Measurements from ENCODE around the gene ZC3H18.

ZC3H18 gene

DNA sequence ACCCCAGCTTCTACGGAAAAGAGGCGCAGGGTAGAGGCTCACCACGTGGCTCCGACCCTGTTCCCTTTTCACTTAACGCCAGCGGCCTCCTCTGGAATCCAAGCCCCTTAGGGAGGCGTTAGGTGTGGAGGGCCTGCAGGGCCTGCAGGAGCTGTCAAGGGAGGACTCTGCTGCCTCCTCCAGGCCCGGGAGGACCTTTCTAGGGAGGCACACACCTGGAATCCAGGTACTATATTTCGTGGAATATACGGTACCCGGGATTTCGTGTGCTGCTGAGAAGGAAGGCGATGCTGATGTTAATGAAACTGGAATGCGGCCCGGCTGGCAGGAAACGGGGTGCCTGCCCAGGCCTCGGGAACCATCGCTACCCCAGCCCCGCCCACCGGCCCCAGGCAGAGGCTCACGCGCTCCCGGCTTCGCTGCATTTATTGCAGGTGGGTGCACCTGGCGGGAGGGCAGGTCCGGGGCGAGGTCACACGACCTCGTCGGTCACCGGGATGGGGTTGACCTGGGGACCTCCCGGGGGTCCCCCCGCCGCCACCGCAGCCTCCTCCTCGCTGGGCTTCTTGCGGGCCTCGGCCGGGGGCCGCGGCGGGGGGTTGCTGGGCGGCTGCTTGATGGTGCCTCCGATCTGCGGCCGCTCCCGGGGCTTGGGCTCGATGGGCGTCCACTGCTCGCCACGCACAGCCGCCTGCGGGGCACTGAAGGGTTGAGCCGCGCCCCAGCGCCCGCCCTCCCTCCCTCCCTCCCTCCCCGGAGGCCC is 72.9 kb downstream of the ZC3H18 start:
- no peak for DNase-seq

DNA sequence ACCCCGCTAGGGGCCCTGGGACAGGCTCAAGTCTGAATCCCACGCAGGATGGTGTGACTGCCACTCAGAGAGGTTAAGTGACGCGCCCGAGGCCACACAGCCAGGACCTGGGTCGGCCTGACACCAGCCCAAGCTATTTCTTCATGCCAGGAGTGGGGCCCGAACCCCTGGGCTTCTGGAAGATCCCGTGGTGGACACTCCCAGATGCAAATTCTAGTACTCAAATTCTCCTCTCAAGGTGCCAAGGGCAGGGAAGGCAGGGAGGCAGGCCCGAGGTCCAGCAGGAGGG is 73.4 kb downstream of the ZC3H18 start:
- no peak for DNase-seq

DNA sequence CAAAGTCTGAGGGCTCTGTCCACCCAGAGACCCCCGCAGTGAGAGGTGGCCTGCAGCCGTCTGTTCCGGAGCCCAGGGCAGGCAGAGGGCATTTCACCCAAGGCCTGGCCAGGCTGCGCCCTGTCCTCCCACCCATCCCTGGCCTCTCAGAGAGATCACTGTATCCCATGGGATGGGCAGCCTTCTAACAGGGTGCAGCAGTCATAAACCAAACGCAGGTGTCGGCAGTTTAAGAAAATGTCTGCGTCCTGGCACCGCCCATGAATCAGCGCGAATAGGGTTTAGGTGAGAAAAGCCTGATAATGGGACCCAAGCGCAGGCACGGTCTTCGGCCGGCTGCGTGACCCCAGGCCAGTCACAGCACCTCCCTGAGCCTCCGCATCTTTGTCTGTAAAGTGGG is 75.3 kb downstream of the ZC3H18 start:
- no peak for DNase-seq

DNA sequence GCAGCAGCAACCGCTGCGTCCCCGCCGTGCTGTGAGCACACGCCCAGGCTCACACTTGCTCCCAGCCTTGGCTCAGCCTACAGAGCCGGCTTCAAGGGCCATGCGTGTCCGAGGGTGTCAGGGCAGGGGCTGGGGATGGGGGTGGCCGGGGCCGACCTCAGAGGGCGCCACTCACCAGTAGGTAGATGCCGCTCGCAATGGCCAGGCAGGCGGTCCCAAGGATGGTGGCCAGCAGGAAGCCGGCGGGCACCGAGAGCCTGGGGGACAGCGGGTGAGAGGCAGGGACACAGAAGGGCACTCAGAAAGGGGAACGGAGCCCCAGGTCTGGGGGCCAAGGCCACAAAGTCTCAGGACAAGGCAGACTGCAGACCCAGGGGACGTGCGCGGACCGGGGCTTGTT is 75.7 kb downstream of the ZC3H18 start:
- DNase-seq: no peak

- no peak for DNase-seq
Observed at GRCh38 chr16:88646345-88647034, 76.3 kb downstream of the ZC3H18 start.

- no peak for DNase-seq
Observed at GRCh38 chr16:88647178-88648070, 77.2 kb downstream of the ZC3H18 start.

DNA sequence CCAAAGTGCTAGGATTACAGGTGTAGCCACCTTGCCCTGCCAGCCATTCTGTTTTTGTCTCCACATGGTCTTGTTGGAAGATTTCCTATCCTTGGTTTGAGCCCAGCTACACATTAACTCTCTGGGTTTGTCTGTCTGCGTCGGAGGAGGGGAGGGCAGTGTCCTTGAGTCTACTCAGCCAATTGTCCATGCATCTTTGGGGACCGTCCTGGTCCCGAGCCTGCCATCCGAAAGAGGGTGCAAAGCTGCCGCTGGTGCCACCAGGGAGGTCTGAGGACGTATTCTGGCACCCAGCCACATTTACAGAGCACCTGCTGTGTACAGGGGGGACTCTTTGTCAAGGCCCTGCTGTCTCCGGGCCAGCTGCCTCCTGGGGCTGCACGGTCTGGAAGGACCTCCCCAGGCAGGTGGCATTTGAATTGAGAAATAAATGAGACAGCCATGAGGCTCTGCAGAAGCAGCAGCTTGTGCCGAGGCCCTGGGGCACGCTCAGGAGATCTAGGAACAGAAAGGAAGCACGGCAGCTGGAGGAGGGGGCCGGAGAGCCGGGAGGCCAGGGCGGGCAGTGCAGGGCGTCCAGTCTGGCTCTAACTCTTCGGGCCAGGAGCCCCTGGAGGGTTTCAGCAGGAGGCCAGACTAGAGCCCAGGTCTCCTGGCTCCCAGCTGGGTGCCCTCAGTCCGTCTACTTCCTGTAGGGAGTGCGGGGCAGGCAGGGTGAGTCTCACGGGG is 79.2 kb downstream of the ZC3H18 start:
- DNase-seq: no peak

DNA sequence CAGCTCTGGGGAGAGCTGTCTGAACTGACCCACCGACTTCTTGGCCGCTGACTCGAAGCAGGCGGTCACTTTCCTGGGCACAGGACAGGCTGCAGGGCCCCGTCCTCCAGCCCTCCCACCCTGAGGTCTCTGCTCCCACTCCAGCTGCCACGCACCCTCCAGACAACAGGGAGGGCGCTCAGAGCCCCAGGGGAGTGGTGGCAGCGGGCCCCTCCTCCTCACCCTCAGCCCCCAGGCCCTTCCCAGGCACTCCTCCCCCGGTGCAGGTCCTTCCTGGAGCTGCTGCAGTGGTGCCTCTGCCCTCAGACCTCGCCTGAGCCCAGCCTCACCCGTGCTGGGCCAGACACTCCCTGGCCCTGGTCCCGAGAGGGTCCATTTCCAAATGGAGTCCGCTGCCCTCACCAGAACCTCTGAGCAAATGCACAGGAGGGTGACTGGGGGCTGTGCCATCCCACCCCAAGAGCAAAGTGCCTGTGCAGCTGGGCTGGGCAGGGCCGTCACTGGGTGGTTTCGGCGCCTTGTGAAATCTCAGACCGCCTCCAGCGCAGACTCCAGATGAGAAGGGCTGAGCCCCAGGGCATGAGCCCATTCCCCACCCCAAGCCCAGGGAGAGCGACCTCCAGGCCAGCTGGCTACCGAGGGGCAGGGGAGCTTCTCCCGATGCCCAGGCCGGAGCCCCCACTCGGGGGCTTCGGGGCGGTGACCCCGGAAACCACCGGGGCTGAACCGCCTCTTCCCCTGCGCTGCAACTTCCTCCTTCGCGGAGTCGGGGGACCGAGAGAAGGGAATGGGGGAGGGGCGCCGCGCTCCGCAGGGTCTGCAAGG is 79.9 kb downstream of the ZC3H18 start:
- no peak for DNase-seq

GRCh38 chr16:88650749-88651275 is 80.6 kb downstream of the ZC3H18 start, which contains the start of gene CYBA:
CYBA (minus strand) TSS chr16:88651053; CDS start chr16:88651013, 40 bp downstream.
- no peak for DNase-seq

DNA sequence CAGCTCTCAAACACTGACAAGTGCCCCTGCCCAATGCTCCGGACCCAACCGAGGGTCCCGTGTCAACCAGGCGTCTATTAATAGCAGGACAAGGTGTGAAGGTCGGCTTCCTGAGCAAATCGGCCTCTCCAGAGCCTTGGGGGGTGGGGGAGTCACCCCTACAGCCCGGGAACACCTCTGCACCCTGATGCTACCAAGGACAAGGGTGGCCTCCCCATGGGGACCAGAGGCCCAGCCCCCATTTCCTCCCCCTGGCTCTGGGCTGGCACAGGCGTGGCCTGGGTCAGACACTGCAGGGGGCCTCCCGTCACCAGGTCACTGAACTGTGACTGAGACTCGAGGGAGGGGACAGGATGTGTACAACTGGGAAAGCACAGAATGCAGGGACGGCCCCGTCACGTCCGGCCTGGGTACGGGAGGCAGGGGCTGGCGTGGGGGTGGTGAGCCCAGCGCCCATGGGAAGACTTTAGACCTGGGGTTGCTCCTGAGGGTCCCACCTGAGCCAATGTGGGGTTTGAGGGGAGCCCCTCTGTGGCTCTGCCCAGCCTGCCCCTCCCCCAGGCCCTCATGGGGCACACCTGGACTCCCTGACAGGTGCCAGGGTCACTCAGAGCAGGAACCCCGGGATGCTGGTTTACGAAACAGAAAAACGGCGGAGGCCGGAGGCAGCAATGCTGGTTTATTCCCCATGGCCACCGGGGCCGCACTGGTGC is 81.2 kb downstream of the ZC3H18 start:
- DNase-seq: no peak

DNA sequence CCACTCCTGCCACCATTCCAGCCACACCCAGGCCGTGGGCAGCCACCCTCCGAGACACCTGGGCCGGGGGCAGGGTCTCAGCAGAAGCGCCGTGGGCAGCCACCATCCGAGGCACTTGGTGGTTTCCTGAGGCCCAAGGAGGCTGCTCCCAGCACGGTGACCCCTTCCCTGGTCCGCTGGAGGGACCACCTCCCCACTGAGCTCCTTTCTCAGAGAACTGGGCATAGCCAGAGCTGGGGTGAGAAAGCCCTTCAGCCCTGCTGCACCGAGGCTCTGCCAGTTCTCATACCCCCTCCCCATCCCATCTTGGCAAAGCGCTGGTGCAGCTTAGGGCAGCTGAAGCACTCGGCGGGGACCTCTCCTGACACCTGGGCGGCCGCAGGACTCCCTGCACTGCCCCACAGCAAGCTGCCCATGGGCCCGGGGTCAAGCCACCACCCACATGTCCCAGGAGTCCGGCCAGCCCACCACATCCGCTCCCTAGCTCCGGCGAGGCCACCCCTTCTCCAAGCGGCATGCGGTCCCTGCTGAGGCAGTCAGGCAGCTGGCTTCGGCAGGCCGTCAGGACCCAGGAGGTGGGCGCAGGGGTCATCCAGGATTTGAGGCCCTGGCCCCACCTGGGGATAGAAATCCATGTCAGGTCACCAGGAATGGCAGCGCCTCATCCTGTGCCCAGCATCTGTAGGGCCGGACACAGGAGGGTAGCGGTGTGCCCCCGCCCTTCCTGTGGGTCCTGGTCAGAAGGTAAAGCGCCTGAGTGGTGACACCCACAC is 82.0 kb downstream of the ZC3H18 start:
- DNase-seq: no peak

DNA sequence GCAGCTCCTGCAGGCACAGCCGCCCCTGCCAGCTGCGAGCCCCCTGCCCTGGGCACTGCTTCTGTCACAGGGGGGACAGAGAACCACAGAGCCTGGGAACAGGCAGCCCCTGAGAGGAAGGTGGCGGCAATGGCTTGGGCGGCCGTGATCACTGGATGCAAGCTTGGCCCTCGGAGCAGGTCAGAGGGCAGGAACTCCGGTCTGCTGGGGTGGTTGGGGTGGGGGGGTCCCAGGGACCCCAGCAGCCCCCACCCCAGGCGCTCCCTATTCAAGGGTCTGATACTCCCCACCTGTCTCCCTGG is 82.5 kb downstream of the ZC3H18 start:
- DNase-seq: no peak

DNA sequence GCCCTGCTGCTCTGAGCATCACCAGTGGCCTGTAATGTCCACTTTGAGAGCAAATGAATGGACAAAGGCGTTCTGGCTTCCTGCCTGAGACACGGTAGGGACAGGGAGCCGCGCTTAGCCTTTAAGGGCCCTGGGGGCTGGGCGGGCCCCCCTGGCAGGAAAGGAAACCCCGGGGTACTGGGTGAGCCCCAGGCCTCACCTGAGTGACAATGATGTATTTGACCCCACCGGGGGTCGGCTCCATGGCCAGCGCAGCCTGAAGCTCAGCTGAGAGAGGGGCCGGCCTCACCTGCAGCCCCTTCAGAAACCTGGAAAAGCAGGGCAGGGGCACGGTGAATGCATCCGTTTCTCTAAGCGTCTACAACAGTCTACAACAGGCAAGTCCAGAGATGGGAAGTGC is 82.9 kb downstream of the ZC3H18 start:
- no peak for DNase-seq

DNA sequence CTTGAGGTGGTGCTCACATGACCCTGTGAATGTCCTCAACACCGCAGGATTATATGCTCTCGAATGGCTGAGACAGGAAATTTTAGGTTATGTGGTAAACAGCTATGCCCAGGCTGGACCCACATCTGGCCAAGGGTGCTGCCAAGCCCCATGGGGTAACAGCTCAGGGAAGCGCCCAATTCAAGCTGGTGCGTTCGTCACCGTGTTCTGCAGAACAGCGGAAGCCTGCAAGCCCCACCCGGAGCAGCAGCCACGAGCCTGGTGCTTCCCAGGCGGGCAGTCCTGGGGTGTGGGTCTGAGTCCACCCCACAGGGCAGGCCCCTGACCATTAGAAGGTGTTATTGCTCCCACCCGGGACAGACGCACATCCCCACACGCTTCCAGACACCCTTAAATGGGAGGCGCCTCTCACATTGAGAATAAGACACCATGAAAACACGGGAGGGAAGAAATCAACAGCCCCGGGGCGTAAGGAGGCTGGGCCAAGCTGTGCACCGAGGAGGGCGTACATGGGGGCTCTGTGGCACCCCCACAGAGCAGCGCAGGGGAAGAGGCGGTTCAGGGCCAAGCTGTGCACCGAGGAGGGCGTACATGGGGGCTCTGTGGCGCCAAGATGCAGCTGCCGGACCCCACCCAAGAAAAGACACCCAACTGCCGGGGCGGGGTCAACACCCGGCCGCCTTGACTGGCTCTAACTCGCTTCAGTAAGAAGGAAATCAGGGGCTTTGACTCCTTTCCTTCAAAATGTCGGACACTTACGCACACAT is 83.6 kb downstream of the ZC3H18 start:
- DNase-seq: no peak

- no peak for DNase-seq
Observed at GRCh38 chr16:88654363-88655052, 84.3 kb downstream of the ZC3H18 start.

GRCh38 chr16:88655053-88655732 is 85.0 kb downstream of the ZC3H18 start:
- no peak for DNase-seq

DNA sequence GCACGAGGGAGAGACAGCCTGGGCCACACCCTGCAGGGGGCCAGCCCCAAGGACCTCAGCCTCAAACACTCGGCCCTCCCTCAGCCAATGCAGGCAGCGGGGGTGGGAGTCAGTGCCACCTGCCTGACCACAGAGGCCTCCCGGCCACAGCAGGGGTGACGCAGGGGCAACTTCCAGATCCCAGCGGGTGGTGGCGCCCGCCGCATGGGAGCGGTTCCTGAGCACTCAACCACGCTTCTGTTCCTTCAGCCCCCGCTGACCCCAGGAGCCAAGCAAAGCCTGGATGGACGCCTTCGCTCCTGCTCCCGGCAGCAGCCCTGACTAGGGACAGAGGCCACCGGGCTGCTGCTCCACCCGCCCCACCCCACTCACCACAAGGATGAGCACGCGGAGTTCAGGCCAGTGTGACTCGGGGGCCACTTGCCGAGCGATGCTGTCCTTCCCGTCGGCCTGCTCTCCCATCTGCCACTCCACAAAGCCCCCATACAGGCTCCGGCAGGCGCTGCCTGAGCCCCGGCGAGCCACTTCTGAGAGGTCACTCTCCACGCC is 85.6 kb downstream of the ZC3H18 start:
- no peak for DNase-seq

- DNase-seq: no peak
Observed at GRCh38 chr16:88656291-88656980, 86.2 kb downstream of the ZC3H18 start.
